WTC11 (cell line): ENCODE data around the gene POLD4. TPM values are rescaled to one million over a fixed set of nuclear protein-coding genes. Genes with fewer than 3 reads are reported as not detected.

Source experiments
- ATAC-seq: fragments of 200-7000 bp; cut with Tn5 transposase; 2 replicates; pipeline ENCODE4 v1.10.0; 2021; ENCODE audit warnings: mild to moderate bottlenecking, moderate library complexity
- CTCF ChIA-PET: fragments of 300-600 bp; sonication (Branson Sonifier 250); formaldehyde crosslinking; loops from one replicate; lab custom pipeline; 2021; ENCODE audit warnings: antibody characterized with exemption; lab: Charles Lee
- POLR2A ChIA-PET: fragments of 350-600 bp; sonication (Branson Sonifier 250); formaldehyde crosslinking; loops from one replicate; lab custom pipeline; 2021; ENCODE audit warnings: antibody characterized with exemption; lab: Charles Lee
- DNase-seq: peaks from one replicate; pipeline ENCODE4 v3.0.0; 2021; ENCODE audit warnings: low spot score
- H3K27ac Mint-ChIP-seq: 2 replicates; pipeline ENCODE4 v1.8.0; 2021; ENCODE audit warnings: mixed read lengths
- H3K27me3 Mint-ChIP-seq: 2 replicates; pipeline ENCODE4 v1.8.0; 2021; ENCODE audit warnings: low read depth, mild to moderate bottlenecking, moderate library complexity, mixed read lengths
- H3K36me3 Mint-ChIP-seq: 2 replicates; pipeline ENCODE4 v1.8.0; 2021; ENCODE audit warnings: mixed read lengths
- H3K4me1 Mint-ChIP-seq: 2 replicates; pipeline ENCODE4 v1.8.0; 2022; ENCODE audit warnings: mixed read lengths
- H3K4me3 Mint-ChIP-seq: 2 replicates; pipeline ENCODE4 v1.8.0; 2021; ENCODE audit warnings: mild to moderate bottlenecking, moderate library complexity, mixed read lengths
- H3K9me3 Mint-ChIP-seq: 2 replicates; pipeline ENCODE4 v1.8.0; 2021; ENCODE audit warnings: mixed read lengths
- CREB1 ChIP-seq: sonication (generic); formaldehyde crosslinking; IDR thresholded peaks from 2 replicates; pipeline ENCODE4 v1.8.0; 2023; ENCODE audit warnings: mild to moderate bottlenecking, missing genetic modification reagents
- CTCF ChIP-seq: fragments of 200-600 bp; IDR thresholded peaks from 2 replicates; pipeline ENCODE4 v1.8.0; 2022; ENCODE audit warnings: antibody characterized with exemption
- E2F4 ChIP-seq: sonication (generic); formaldehyde crosslinking; IDR thresholded peaks from 2 replicates; pipeline ENCODE4 v1.8.1; 2022; ENCODE audit warnings: low read depth, mild to moderate bottlenecking, moderate library complexity, missing genetic modification reagents, borderline replicate concordance
- ERG ChIP-seq: fragments of 250-450 bp; sonication (Bioruptor Pico); IDR thresholded peaks from 2 replicates; pipeline ENCODE4 v1.8.0; 2021; ENCODE audit warnings: mild to moderate bottlenecking
- FOXP1 ChIP-seq: sonication (generic); formaldehyde crosslinking; IDR thresholded peaks from 2 replicates; pipeline ENCODE4 v1.8.0; 2022; ENCODE audit warnings: missing genetic modification reagents, mild to moderate bottlenecking, moderate library complexity, borderline replicate concordance
- GABPB1 ChIP-seq: sonication (generic); formaldehyde crosslinking; IDR thresholded peaks from 2 replicates; pipeline ENCODE4 v1.8.1; 2023; ENCODE audit warnings: mild to moderate bottlenecking, missing genetic modification reagents
- GTF2I ChIP-seq: fragments of 250-450 bp; sonication (Bioruptor Pico); conservative IDR thresholded peaks from 2 replicates; pipeline ENCODE4 v1.4.0; 2021; ENCODE audit warnings: mild to moderate bottlenecking
- JAZF1 ChIP-seq: fragments of 250-450 bp; sonication (Bioruptor Pico); IDR thresholded peaks from 2 replicates; pipeline ENCODE4 v1.9.0; 2021; ENCODE audit warnings: moderate library complexity, mild to moderate bottlenecking, inconsistent platforms
- JUN ChIP-seq: sonication (generic); formaldehyde crosslinking; IDR thresholded peaks from 2 replicates; pipeline ENCODE4 v1.8.0; 2023; ENCODE audit warnings: mild to moderate bottlenecking, missing genetic modification reagents
- MAX ChIP-seq: sonication (generic); formaldehyde crosslinking; IDR thresholded peaks from 2 replicates; pipeline ENCODE4 v1.8.0; 2022; ENCODE audit warnings: mild to moderate bottlenecking, missing genetic modification reagents
- NFYB ChIP-seq: sonication (generic); formaldehyde crosslinking; conservative IDR thresholded peaks from 2 replicates; pipeline ENCODE4 v1.8.0; 2022; ENCODE audit warnings: low read depth, missing genetic modification reagents
- PRRX2 ChIP-seq: fragments of 250-450 bp; sonication (Bioruptor Pico); IDR thresholded peaks from 2 replicates; pipeline ENCODE4 v1.8.0; 2021; ENCODE audit warnings: mild to moderate bottlenecking
- SMAD3 ChIP-seq: sonication (generic); formaldehyde crosslinking; IDR thresholded peaks from 2 replicates; pipeline ENCODE4 v1.8.0; 2022; ENCODE audit warnings: missing genetic modification reagents, mild to moderate bottlenecking, borderline replicate concordance
- SMAD4 ChIP-seq: sonication (generic); formaldehyde crosslinking; IDR thresholded peaks from 2 replicates; pipeline ENCODE4 v1.8.0; 2022; ENCODE audit warnings: mild to moderate bottlenecking, missing genetic modification reagents
- SOX15 ChIP-seq: fragments of 250-450 bp; sonication (Bioruptor Pico); IDR thresholded peaks from 2 replicates; pipeline ENCODE4 v1.9.0; 2021; ENCODE audit warnings: mild to moderate bottlenecking
- TP53 ChIP-seq: sonication (generic); formaldehyde crosslinking; IDR thresholded peaks from 2 replicates; pipeline ENCODE4 v1.8.1; 2023; ENCODE audit warnings: mild to moderate bottlenecking, missing genetic modification reagents
- USF1 ChIP-seq: sonication (generic); formaldehyde crosslinking; IDR thresholded peaks from 2 replicates; pipeline ENCODE4 v1.8.0; 2022; ENCODE audit warnings: mild to moderate bottlenecking, missing genetic modification reagents
- ZNF219 ChIP-seq: sonication (generic); formaldehyde crosslinking; IDR thresholded peaks from 2 replicates; pipeline ENCODE4 v1.8.0; 2023; ENCODE audit warnings: missing genetic modification reagents, mild to moderate bottlenecking, borderline replicate concordance
- ZNF232 ChIP-seq: sonication (generic); formaldehyde crosslinking; IDR thresholded peaks from 2 replicates; pipeline ENCODE4 v1.8.0; 2022; ENCODE audit warnings: mild to moderate bottlenecking, missing genetic modification reagents
- ZNF317 ChIP-seq: sonication (generic); formaldehyde crosslinking; IDR thresholded peaks from 2 replicates; pipeline ENCODE4 v1.8.1; 2023; ENCODE audit warnings: low read depth, mild to moderate bottlenecking, moderate library complexity, missing genetic modification reagents, borderline replicate concordance
- ZNF416 ChIP-seq: fragments of 250-450 bp; sonication (Bioruptor Pico); IDR thresholded peaks from 2 replicates; pipeline ENCODE4 v1.9.0; 2021; ENCODE audit warnings: mild to moderate bottlenecking, inconsistent platforms
- ZNF425 ChIP-seq: fragments of 250-450 bp; sonication (Bioruptor Pico); conservative IDR thresholded peaks from 2 replicates; pipeline ENCODE4 v1.9.0; 2021; ENCODE audit warnings: mild to moderate bottlenecking
- ZNF512 ChIP-seq: sonication (generic); formaldehyde crosslinking; IDR thresholded peaks from 2 replicates; pipeline ENCODE4 v1.8.1; 2022; ENCODE audit warnings: missing genetic modification reagents, borderline replicate concordance
- total RNA-seq: library from RNA; stranded (reverse); gene quantifications from 3 replicates; pipeline ENCODE4 v1.2.3, GENCODE V29; 2021

The POLD4 gene
- total RNA-seq, 1 experiment from 2014 or later = 30.3 TPM

GRCh38 chr11:67351275-67352005 is 1.9 kb downstream of the POLD4 start:
- peak; percentile 62 for DNase-seq
- peak overlapping the region; percentile 56 for H3K4me3 Mint-ChIP-seq
- TF ChIP-seq E2F4 (CRISPR knock-in tag) (no peak), FOXP1 (CRISPR knock-in tag) (no peak), JUN (CRISPR knock-in tag) (no peak), TP53 (CRISPR knock-in tag) (no peak), CTCF (peak; percentile 92), USF1 (no peak)
- TF ChIP-seq, all 79 proteins: peak for 1
- peaks cover 25% of the 10 kb centered on the region for H3K4me1 Mint-ChIP-seq
- ChIA-PET CTCF (interaction anchor here (0.6 to 10.1 kb wide), 48 partner anchors 9 to 677 kb away, joined by 3 to 842 read pairs (median 5); partner anchors contain the start of genes CLCF1, CORO1B, NUDT8 and PPP1CA), POLR2A (interaction anchor here (0.5 kb wide), 1 partner anchor 1404 kb away, joined by 3 read pairs; no protein-coding TSS in a partner anchor)
- H3K27me3 Mint-ChIP-seq = no peaks in the 10 kb centered on the region; the same call in 1 of the 2 replicates
- H3K27ac Mint-ChIP-seq = peak overlapping the region; percentile 49; the same call in 1 of the 2 replicates
- ATAC-seq = peak; percentile 43
- H3K9me3 Mint-ChIP-seq = no peaks in the 10 kb centered on the region
- H3K36me3 Mint-ChIP-seq = no peaks in the 10 kb centered on the region

- ATAC-seq (no peak), DNase-seq (no peak)
- no peak overlapping the region for H3K4me3 Mint-ChIP-seq
- no peaks in the 10 kb centered on the region; the same call in 1 of the 2 replicates for H3K27me3 Mint-ChIP-seq
- TF ChIP-seq GTF2I (CRISPR knock-in tag) (no peak), ZNF317 (no peak), SOX15 (CRISPR knock-in tag) (no peak), MAX (CRISPR knock-in tag) (no peak), ZNF232 (CRISPR knock-in tag) (no peak), SMAD3 (CRISPR knock-in tag) (no peak), PRRX2 (no peak), CREB1 (CRISPR knock-in tag) (no peak), ERG (no peak), ZNF219 (CRISPR knock-in tag) (no peak), NFYB (CRISPR knock-in tag) (no peak), ZNF425 (CRISPR knock-in tag) (no peak), SMAD4 (CRISPR knock-in tag) (no peak), ZNF416 (CRISPR knock-in tag) (no peak), JAZF1 (CRISPR knock-in tag) (no peak), GABPB1 (CRISPR knock-in tag) (no peak), ZNF512 (no peak)
- CTCF ChIA-PET = interaction anchor here (0.6 to 10.1 kb wide), 11 partner anchors 8 to 248 kb away, joined by 3 to 842 read pairs (median 13); partner anchors contain the start of genes CLCF1, CORO1B, RAD9A and SSH3
- no peaks in the 10 kb centered on the region for H3K9me3 Mint-ChIP-seq
- H3K27ac Mint-ChIP-seq = 0 out of 2 replicates have a peak overlapping the region, but pooled peaks have one; percentile 1
- POLR2A ChIA-PET = no interaction called here
- no peaks in the 10 kb centered on the region for H3K36me3 Mint-ChIP-seq
- peaks cover 28% of the 10 kb centered on the region for H3K4me1 Mint-ChIP-seq
Measured at GRCh38 chr11:67349928-67350465, 3.3 kb downstream of the POLD4 start.
